H1 (cell line): ENCODE data around the gene SYNDIG1. TPM values are rescaled to one million over a fixed set of nuclear protein-coding genes. Genes with fewer than 3 reads are reported as not detected.

Experiments
- CTCF ChIA-PET: fragments of 300-600 bp; sonication (Branson Sonifier 250); formaldehyde crosslinking; loops from one replicate; lab custom pipeline; 2021; ENCODE audit not compliant: partially characterized antibody; lab: Charles Lee
- POLR2A ChIA-PET: fragments of 300-600 bp; sonication (Branson Sonifier 250); formaldehyde crosslinking; loops from one replicate; lab custom pipeline; 2021; ENCODE audit warnings: inconsistent platforms; ENCODE audit not compliant: partially characterized antibody; lab: Charles Lee
- DNase-seq, 2 experiments: peaks; one replicate each; pipeline versions ENCODE4 v3.0.0 to v3.0.0-alpha.2; 2010 to 2022; ENCODE audit warnings: low spot score in 2 of 2, low read depth in 1 of 2, mixed read lengths in 1 of 2
- FAIRE-seq: peaks from 2 replicates; lab custom pipeline; 2011; peaks lifted over from hg19 to GRCh38; lab: Jason Lieb, UNC
- H2AFZ ChIP-seq: 2 replicates; pipeline ENCODE4 v1.8.1; 2012; ENCODE audit warnings: low read length, inconsistent platforms
- H2AK5ac ChIP-seq: 2 replicates; pipeline ENCODE4 v1.6.1; 2013; ENCODE audit warnings: low read depth, low read length
- H2BK120ac ChIP-seq: replicated peaks from 2 replicates; pipeline ENCODE3; 2013; ENCODE audit warnings: low read depth, low read length, inconsistent platforms
- H2BK12ac ChIP-seq: 2 replicates; pipeline ENCODE4 v1.6.1; 2013; ENCODE audit warnings: low read depth, low read length
- H2BK15ac ChIP-seq: 2 replicates; pipeline ENCODE4 v1.6.1; 2013; ENCODE audit warnings: low read length
- H2BK20ac ChIP-seq: 2 replicates; pipeline ENCODE4 v1.6.1; 2013; ENCODE audit warnings: low read length
- H2BK5ac ChIP-seq: 2 replicates; pipeline ENCODE4 v1.6.1; 2013; ENCODE audit warnings: low read depth, low read length
- H3K14ac ChIP-seq: 2 replicates; pipeline ENCODE4 v1.6.1; 2013; ENCODE audit warnings: inconsistent platforms; ENCODE audit not compliant: insufficient read length
- H3K18ac ChIP-seq: 2 replicates; pipeline ENCODE4 v1.6.1; 2013; ENCODE audit warnings: low read length; ENCODE audit errors: extremely low read depth
- H3K23ac ChIP-seq: 2 replicates; pipeline ENCODE4 v1.6.1; 2013; ENCODE audit warnings: inconsistent platforms; ENCODE audit not compliant: insufficient read length
- H3K23me2 ChIP-seq: 2 replicates; pipeline ENCODE4 v1.6.1; 2013; ENCODE audit warnings: low read depth, low read length
- H3K27ac ChIP-seq: 2 replicates; pipeline ENCODE4 v1.6.1; 2011; ENCODE audit warnings: low read depth, low read length, inconsistent platforms
- H3K27me3 ChIP-seq, 4 experiments: replicated peaks in 1 of 4; 1 replicate in 1 of 4; 2 replicates in 3 of 4; pipeline versions ENCODE4 v1.6.1 to v1.8.1; 2011 to 2013; ENCODE audit warnings: low read length in 3 of 4, mild to moderate bottlenecking in 3 of 4, inconsistent platforms in 2 of 4, mixed read lengths in 2 of 4, moderate library complexity in 1 of 4; ENCODE audit not compliant: control insufficient read depth in 3 of 4, insufficient read depth in 3 of 4; ENCODE audit errors: extremely low read depth in 1 of 4
- H3K36me3 ChIP-seq, 4 experiments: 2 replicates each; pipeline versions ENCODE4 v1.6.1 to v1.8.1; 2011 to 2013; ENCODE audit warnings: mild to moderate bottlenecking in 4 of 4, low read length in 3 of 4, moderate library complexity in 2 of 4, control low read depth in 1 of 4, inconsistent platforms in 1 of 4; ENCODE audit not compliant: insufficient read depth in 4 of 4, control insufficient read depth in 2 of 4
- H3K4ac ChIP-seq: replicated peaks from 2 replicates; pipeline ENCODE3; 2013; ENCODE audit warnings: low read length, low read depth, mixed read lengths, inconsistent platforms; ENCODE audit not compliant: insufficient read length
- H3K4me1 ChIP-seq, 4 experiments: replicated peaks in 1 of 4; 1 replicate in 1 of 4; 2 replicates in 3 of 4; pipeline versions ENCODE4 v1.6.1 to v1.8.1; 2011 to 2013; ENCODE audit warnings: low read length in 3 of 4, inconsistent platforms in 2 of 4, mixed read lengths in 1 of 4; ENCODE audit not compliant: insufficient read depth in 4 of 4, control insufficient read depth in 3 of 4
- H3K4me2 ChIP-seq, 2 experiments: 2 replicates each; pipeline versions ENCODE4 v1.6.1 to v1.8.1; 2011 to 2013; ENCODE audit warnings: low read depth in 2 of 2, low read length in 2 of 2, control low read depth in 1 of 2, inconsistent platforms in 1 of 2, mild to moderate bottlenecking in 1 of 2; ENCODE audit not compliant: insufficient read depth in 1 of 2
- H3K4me3 ChIP-seq, 4 experiments: fragments of 200-600, 300-600 bp in 1 of 4; sonication (generic), shearing (Covaris generic), sonication (Bioruptor Twin) in 1 of 4; 2 replicates each; pipeline versions ENCODE4 v1.5.1 to v1.8.1; 2011 to 2016; ENCODE audit warnings: low read length in 4 of 4, low read depth in 3 of 4, control low read depth in 2 of 4, inconsistent platforms in 2 of 4, mild to moderate bottlenecking in 2 of 4, mixed read lengths in 1 of 4, moderate library complexity in 1 of 4; ENCODE audit not compliant: insufficient read depth in 2 of 4; ENCODE audit errors: extremely low read depth in 1 of 4
- H3K56ac ChIP-seq: replicated peaks from 2 replicates; pipeline ENCODE3; 2013; ENCODE audit warnings: low read depth, mild to moderate bottlenecking, mixed read lengths, low read length, inconsistent platforms; ENCODE audit not compliant: insufficient read length
- H3K79me1 ChIP-seq: 2 replicates; pipeline ENCODE4 v1.6.1; 2013; ENCODE audit warnings: low read depth, low read length, control low read depth
- H3K79me2 ChIP-seq, 2 experiments: 2 replicates each; pipeline versions ENCODE4 v1.6.1 to v1.8.1; 2012 to 2013; ENCODE audit warnings: low read length in 2 of 2, mild to moderate bottlenecking in 2 of 2, inconsistent platforms in 1 of 2; ENCODE audit not compliant: insufficient read depth in 2 of 2, control insufficient read depth in 1 of 2
- H3K9ac ChIP-seq, 4 experiments: replicated peaks in 1 of 4; 1 replicate in 1 of 4; 2 replicates in 3 of 4; pipeline versions ENCODE4 v1.6.1 to v1.8.1; 2011 to 2013; ENCODE audit warnings: low read depth in 3 of 4, low read length in 3 of 4, control low read depth in 2 of 4, mild to moderate bottlenecking in 2 of 4, moderate library complexity in 2 of 4, inconsistent platforms in 1 of 4; ENCODE audit errors: extremely low read depth in 1 of 4
- H3K9me3 ChIP-seq, 2 experiments: 2 replicates each; pipeline versions ENCODE4 v1.6.1 to v1.8.1; 2012 to 2013; ENCODE audit warnings: mild to moderate bottlenecking in 2 of 2, moderate library complexity in 2 of 2, control low read depth in 1 of 2, inconsistent platforms in 1 of 2, low read depth in 1 of 2, low read length in 1 of 2, mixed read lengths in 1 of 2; ENCODE audit not compliant: insufficient read depth in 2 of 2
- H4K20me1 ChIP-seq, 2 experiments: replicated peaks in 1 of 2; 2 replicates each; pipeline versions ENCODE3 to v1.8.1; 2011 to 2013; ENCODE audit warnings: inconsistent platforms in 2 of 2, low read length in 2 of 2, mild to moderate bottlenecking in 1 of 2; ENCODE audit not compliant: insufficient read depth in 2 of 2, control insufficient read depth in 1 of 2
- H4K5ac ChIP-seq: 2 replicates; pipeline ENCODE4 v1.6.1; 2013; ENCODE audit warnings: low read length, low read depth, mixed read lengths, inconsistent platforms; ENCODE audit not compliant: insufficient read length
- H4K8ac ChIP-seq: 2 replicates; pipeline ENCODE4 v1.8.0; 2013; ENCODE audit warnings: mild to moderate bottlenecking, moderate library complexity, low read length, inconsistent platforms; ENCODE audit not compliant: insufficient read depth; ENCODE audit errors: extremely low read depth
- H4K91ac ChIP-seq: replicated peaks from 2 replicates; pipeline ENCODE3; 2013; ENCODE audit warnings: low read length, mixed read lengths, inconsistent platforms; ENCODE audit not compliant: insufficient read length
- CEBPB ChIP-seq: IDR thresholded peaks from 2 replicates; pipeline ENCODE4 v1.6.1; 2012; ENCODE audit warnings: low read depth, low read length
- E2F6 ChIP-seq: IDR thresholded peaks from 2 replicates; pipeline ENCODE4 v1.6.1; 2012; ENCODE audit warnings: inconsistent platforms
- EGR1 ChIP-seq: IDR thresholded peaks from 2 replicates; pipeline ENCODE4 v1.6.1; 2011; ENCODE audit warnings: low read depth, low read length, borderline replicate concordance
- JUN ChIP-seq: IDR thresholded peaks from 2 replicates; pipeline ENCODE4 v1.6.1; 2011; ENCODE audit warnings: low read depth, mild to moderate bottlenecking, improper control_type of control experiment, low read length
- KDM5A ChIP-seq: fragments of 200-600 bp; IDR thresholded peaks from 2 replicates; pipeline ENCODE4 v1.7.1; 2012; ENCODE audit warnings: mild to moderate bottlenecking, low read length, inconsistent platforms, mixed read lengths
- POLR2A ChIP-seq, 2 experiments: IDR thresholded peaks; 1 replicate in 1 of 2; 2 replicates in 1 of 2; pipeline ENCODE4 v1.6.1; 2011; ENCODE audit warnings: low read depth in 2 of 2, low read length in 2 of 2, mild to moderate bottlenecking in 2 of 2; ENCODE audit errors: control extremely low read depth in 1 of 2
- RNF2 ChIP-seq: fragments of 200-900, 300-1000 bp; sonication (generic); IDR thresholded peaks from 2 replicates; pipeline ENCODE4 v1.7.1; 2016; ENCODE audit warnings: borderline replicate concordance, low read depth, mild to moderate bottlenecking, antibody characterized with exemption, low read length; ENCODE audit not compliant: poor library complexity, severe bottlenecking; ENCODE audit errors: missing control alignments
- RXRA ChIP-seq: IDR thresholded peaks from 2 replicates; pipeline ENCODE4 v1.6.1; 2011; ENCODE audit warnings: low read depth, mild to moderate bottlenecking, low read length, moderate library complexity; ENCODE audit not compliant: insufficient read depth
- TAF7 ChIP-seq: optimal IDR thresholded peaks from 2 replicates; pipeline ENCODE3; 2011; ENCODE audit warnings: low read depth, mild to moderate bottlenecking, inconsistent platforms, low read length, moderate library complexity, borderline replicate concordance
- WGBS, 2 experiments: shearing (Covaris generic) in 1 of 2; methylation state at CpG; one replicate each; pipeline versions ENCODE4 v1.1.6 to v1.1.7; 2013 to 2015; ENCODE audit warnings: low lambda C conversion rate in 2 of 2, mixed read lengths in 2 of 2, inconsistent platforms in 1 of 2, low coverage in 1 of 2, missing lambda C conversion rate in 1 of 2; ENCODE audit not compliant: insufficient replicate concordance in 2 of 2, insufficient coverage in 1 of 2, insufficient read length in 1 of 2; ENCODE audit errors: extremely low coverage in 1 of 2, missing lambda C conversion rate in 1 of 2; 5-methylcytosine and 5-hydroxymethylcytosine counted together
- polyA plus RNA-seq, 7 experiments: library from polyadenylated mRNA; depleted of rRNA in 3 of 7; stranded (reverse) in 5 of 7; unstranded in 2 of 7; fragments of >200 nt in 5 of 7; fragments of 200-250 nt in 2 of 7; gene quantifications; 1 replicate in 5 of 7; 2 replicates in 1 of 7; 4 replicates in 1 of 7; pipeline versions ENCODE4 v1.2.1 to v1.2.3, GENCODE V29; 2011 to 2013; ENCODE audit warnings: missing spikeins in 2 of 7, mixed read lengths in 2 of 7
- total RNA-seq: library from RNA; stranded (reverse); fragmentation: NEBNext Ultra II Directional; extraction: Animal tissue kit (Norgen Biotek cat#: 25700); gene quantifications from 2 replicates; pipeline ENCODE4 v1.2.1, GENCODE V29; 2021

SYNDIG1 gene
- total and polyA plus RNA-seq, 2 of the 8 experiments (the other 6 are each of a cell fraction or from before 2014, with no cell fraction given): 6.5 to 7.8 TPM

GRCh38 chr20:24578567-24579415 is 109.4 kb downstream of the SYNDIG1 start:
- H3K23me2 ChIP-seq: no peaks in the 10 kb centered on the region; the same call in 1 of the 2 replicates
- POLR2A ChIA-PET: no interaction called here
- no peak for TF ChIP-seq EGR1
- no peak for TF ChIP-seq POLR2A (IDR thresholded peaks at IDR 0.05; ENCODE audit: control extremely low read depth in 1 of 2, low read depth in 2 of 2, low read length in 2 of 2)
- no peak for TF ChIP-seq KDM5A
- TF ChIP-seq JUN: no peak
- TF ChIP-seq RNF2: no peak
- TF ChIP-seq RXRA: no peak
- TF ChIP-seq CEBPB: no peak
- TF ChIP-seq TAF7: no peak
- no peak for TF ChIP-seq E2F6

More at GRCh38 chr20:24578567-24579415, 109.4 kb downstream of the SYNDIG1 start:
- DNase-seq (no peak), FAIRE-seq (no peak)
- no peaks in the 10 kb centered on the region for H3K9me3 ChIP-seq
- H3K79me2 ChIP-seq: no peaks in the 10 kb centered on the region
- H3K79me1 ChIP-seq: no peaks in the 10 kb centered on the region
- no peak overlapping the region for H3K23ac ChIP-seq
- no peak overlapping the region for H3K27ac ChIP-seq
- H2BK15ac ChIP-seq: no peak overlapping the region
- H2BK12ac ChIP-seq: no peak overlapping the region; the same call in 1 of the 2 replicates
- no peak overlapping the region for H4K5ac ChIP-seq
- H3K14ac ChIP-seq: no peak overlapping the region
- no peaks in the 10 kb centered on the region; a peak in 1 of 7 replicates for H3K4me1 ChIP-seq
- H4K91ac ChIP-seq: no peak overlapping the region
- no peak overlapping the region for H2AFZ ChIP-seq
- no peaks in the 10 kb centered on the region for H3K36me3 ChIP-seq
- no peak overlapping the region for H2BK5ac ChIP-seq
- H2BK120ac ChIP-seq: no peak overlapping the region
- no peak overlapping the region for H3K4me3 ChIP-seq
- no peak overlapping the region for H2BK20ac ChIP-seq
- H3K4ac ChIP-seq: peak overlapping the region; percentile 32
- CTCF ChIA-PET: interaction anchor here (0.7 to 0.9 kb wide), 4 partner anchors 12 to 56 kb away, joined by 3 read pairs; no protein-coding TSS in a partner anchor
- H3K4me2 ChIP-seq: no peak overlapping the region
- H2AK5ac ChIP-seq: no peak overlapping the region
- WGBS, 2 experiments: 83% methylated on average over 19 of the region's 19 CpGs; no CpG with 5 or more reads in 1 of the 2 experiments
- no peak overlapping the region for H3K18ac ChIP-seq
- no peak overlapping the region for H3K56ac ChIP-seq
- H3K27me3 ChIP-seq: no peaks in the 10 kb centered on the region
- H3K9ac ChIP-seq: no peak overlapping the region
- H4K20me1 ChIP-seq: peaks cover 5 to 6% of the 10 kb centered on the region in 2 experiments
- H4K8ac ChIP-seq: no peak overlapping the region; the same call in 1 of the 2 replicates
